Liver (tissue), 9 donors: ENCODE measurements around the gene SLC30A1. TPM values are rescaled to one million over a fixed set of nuclear protein-coding genes. Genes with fewer than 3 reads are reported as not detected.

Source experiments
- DNase-seq: peaks from one replicate; pipeline ENCODE4 v3.0.0-alpha.2; 2017; ENCODE audit warnings: low spot score
- H3K27ac ChIP-seq, 2 donors: one replicate each; pipeline ENCODE4 v1.7.0; 2013; ENCODE audit warnings: inconsistent platforms in 2 of 2, low read length in 2 of 2, control low read depth in 1 of 2, low read depth in 1 of 2, mild to moderate bottlenecking in 1 of 2
- H3K27me3 ChIP-seq, 4 donors: one replicate each; pipeline versions ENCODE4 v1.6.1 to v1.7.0; 2013; ENCODE audit warnings: low read length in 3 of 4, inconsistent platforms in 1 of 4, mild to moderate bottlenecking in 1 of 4, moderate library complexity in 1 of 4; ENCODE audit not compliant: control insufficient read depth in 4 of 4, insufficient read depth in 4 of 4
- H3K36me3 ChIP-seq, 4 donors: one replicate each; pipeline versions ENCODE4 v1.6.1 to v1.7.0; 2013; ENCODE audit warnings: low read length in 3 of 4, mild to moderate bottlenecking in 3 of 4, low read depth in 1 of 4, moderate library complexity in 1 of 4; ENCODE audit not compliant: control insufficient read depth in 4 of 4, insufficient read depth in 3 of 4
- H3K4me1 ChIP-seq, 4 donors: one replicate each; pipeline versions ENCODE4 v1.6.1 to v1.7.0; 2013; ENCODE audit warnings: low read length in 3 of 4, mild to moderate bottlenecking in 3 of 4, moderate library complexity in 1 of 4; ENCODE audit not compliant: control insufficient read depth in 4 of 4, insufficient read depth in 4 of 4
- H3K4me3 ChIP-seq, 3 donors: one replicate each; pipeline versions ENCODE4 v1.6.1 to v1.7.0; 2013; ENCODE audit warnings: low read length in 3 of 3, control low read depth in 1 of 3, low read depth in 1 of 3, mild to moderate bottlenecking in 1 of 3
- H3K9ac ChIP-seq, 2 donors: one replicate each; pipeline ENCODE4 v1.7.0; 2013; ENCODE audit warnings: low read length in 2 of 2, mild to moderate bottlenecking in 2 of 2, moderate library complexity in 2 of 2, control low read depth in 1 of 2, low read depth in 1 of 2
- H3K9me3 ChIP-seq, 4 donors: one replicate each; pipeline versions ENCODE4 v1.6.1 to v1.7.0; 2013; ENCODE audit warnings: low read length in 3 of 4; ENCODE audit not compliant: control insufficient read depth in 4 of 4
- EGR1 ChIP-seq, 2 donors: IDR thresholded peaks; 2 replicates each; pipeline ENCODE4 v1.6.1; 2016 to 2018; ENCODE audit warnings: antibody characterized with exemption in 2 of 2, low read depth in 2 of 2
- FOXA1 ChIP-seq: IDR thresholded peaks from 2 replicates; pipeline ENCODE4 v1.6.1; 2016; ENCODE audit warnings: antibody characterized with exemption
- FOXA2 ChIP-seq: IDR thresholded peaks from 2 replicates; pipeline ENCODE4 v1.6.1; 2016; ENCODE audit warnings: antibody characterized with exemption
- GABPA ChIP-seq, 2 donors: IDR thresholded peaks in 1 of 2; conservative IDR thresholded peaks in 1 of 2; 2 replicates each; pipeline ENCODE4 v1.6.1; 2016; ENCODE audit warnings: antibody characterized with exemption in 2 of 2, mild to moderate bottlenecking in 1 of 2, moderate library complexity in 1 of 2
- HNF4A ChIP-seq, 2 donors: conservative IDR thresholded peaks; 2 replicates each; pipeline ENCODE4 v1.6.1; 2016; ENCODE audit warnings: antibody characterized with exemption in 2 of 2, mild to moderate bottlenecking in 2 of 2
- HNF4G ChIP-seq: IDR thresholded peaks from 2 replicates; pipeline ENCODE4 v1.6.1; 2016; ENCODE audit warnings: antibody characterized with exemption
- JUND ChIP-seq, 2 donors: IDR thresholded peaks; 2 replicates each; pipeline ENCODE4 v1.6.1; 2016; ENCODE audit warnings: antibody characterized with exemption in 2 of 2
- NR2F2 ChIP-seq: IDR thresholded peaks from 2 replicates; pipeline ENCODE4 v1.6.1; 2016; ENCODE audit warnings: antibody characterized with exemption
- RAD21 ChIP-seq, 2 donors: IDR thresholded peaks; 2 replicates each; pipeline ENCODE4 v1.6.1; 2016; ENCODE audit warnings: antibody characterized with exemption in 2 of 2, mild to moderate bottlenecking in 2 of 2
- RXRA ChIP-seq, 2 donors: IDR thresholded peaks; 2 replicates each; pipeline ENCODE4 v1.6.1; 2017 to 2018; ENCODE audit warnings: antibody characterized with exemption in 2 of 2, mild to moderate bottlenecking in 1 of 2
- SP1 ChIP-seq: IDR thresholded peaks from 2 replicates; pipeline ENCODE4 v1.6.1; 2018; ENCODE audit warnings: antibody characterized with exemption, mild to moderate bottlenecking
- TAF1 ChIP-seq: conservative IDR thresholded peaks from 2 replicates; pipeline ENCODE4 v1.6.1; 2016; ENCODE audit warnings: antibody characterized with exemption, mild to moderate bottlenecking
- YY1 ChIP-seq: IDR thresholded peaks from 2 replicates; pipeline ENCODE4 v1.6.1; 2016; ENCODE audit warnings: antibody characterized with exemption, mild to moderate bottlenecking
- WGBS: extraction: QIAGEN DNeasy Blood & Tissue Kit; methylation state at CpG from one replicate; pipeline ENCODE4 v1.1.7; 2013; 5-methylcytosine and 5-hydroxymethylcytosine counted together
- polyA plus RNA-seq, 2 donors: library from polyadenylated mRNA; stranded (reverse) in 1 of 2; unstranded in 1 of 2; fragments of 200-250 nt in 1 of 2; fragments of >200 nt in 1 of 2; fragmentation: Nextera tagmentation in 1 of 2; extraction: Ambion mirVana in 1 of 2; gene quantifications; one replicate each; pipeline versions ENCODE4 v1.2.1 to v1.2.3, GENCODE V29; 2013 to 2015
- total RNA-seq, 2 donors: library from RNA; depleted of rRNA; stranded (reverse); fragments of >200 nt; gene quantifications; one replicate each; pipeline ENCODE4 v1.2.3, GENCODE V29; 2014
- TF ChIP-seq, protein P1 (sequence below): IDR thresholded peaks from 2 replicates; pipeline ENCODE4 v1.6.1; 2016; ENCODE audit warnings: antibody characterized with exemption, mild to moderate bottlenecking
- TF ChIP-seq, protein P2 (sequence below): fragments of 150-350 bp; IDR thresholded peaks from 2 replicates; pipeline ENCODE4 v1.5.1; 2017; ENCODE audit warnings: improper control_type of control experiment, low read depth, low read length; ENCODE audit not compliant: missing input control
- TF ChIP-seq, protein P3 (sequence below): IDR thresholded peaks from 2 replicates; pipeline ENCODE4 v1.6.1; 2016; ENCODE audit warnings: antibody characterized with exemption
- TF ChIP-seq, protein P4 (sequence below): IDR thresholded peaks from 2 replicates; pipeline ENCODE4 v1.6.1; 2016; ENCODE audit warnings: antibody characterized with exemption
- TF ChIP-seq, protein P5 (sequence below): IDR thresholded peaks from 2 replicates; pipeline ENCODE4 v1.6.1; 2016; ENCODE audit warnings: antibody characterized with exemption
- donor health status: healthy.
- donor health status: healthy.
- donor health status: healthy.
- donor health status: healthy.
- donor health status: healthy.

Gene SLC30A1
- total and polyA plus RNA-seq, 4 donors = 14.9 to 83.3 (median 39.4) TPM

DNA sequence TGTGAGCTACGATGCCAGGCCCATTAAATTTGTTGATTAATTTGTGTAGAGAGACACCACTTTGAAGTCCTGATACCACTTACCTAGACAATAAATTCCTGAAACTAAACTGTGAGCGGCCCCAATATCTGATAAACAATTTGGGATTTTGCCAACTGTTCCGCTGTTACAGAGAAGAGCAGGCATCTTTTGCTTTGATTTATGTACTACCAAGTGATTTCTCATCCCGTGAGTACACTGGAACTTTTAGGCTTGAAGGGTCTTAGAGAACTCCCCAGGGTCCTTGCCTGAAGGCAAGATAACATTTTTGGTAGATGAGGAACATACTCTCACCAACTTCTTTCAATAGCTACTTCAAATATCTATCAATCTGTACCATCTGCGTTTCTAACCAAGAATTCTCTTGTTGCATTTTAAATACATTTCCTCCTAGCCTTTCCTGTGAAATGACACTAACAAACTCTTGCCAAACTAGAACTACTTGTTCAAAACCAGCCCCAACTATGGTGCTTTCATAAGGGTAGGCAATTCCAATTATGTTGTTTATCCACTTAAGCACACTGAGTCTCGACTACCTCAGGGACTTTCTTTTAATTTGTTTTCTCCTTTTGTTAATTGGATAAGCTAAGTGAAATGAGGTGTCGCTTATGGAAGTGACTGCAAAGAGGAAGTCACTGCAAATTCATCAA is 23.2 kb upstream of the SLC30A1 start:
- DNase-seq = no peak
- TF ChIP-seq HNF4A (conservative IDR thresholded peaks at IDR 0.05) = no peak
- TF ChIP-seq, protein P1, sequence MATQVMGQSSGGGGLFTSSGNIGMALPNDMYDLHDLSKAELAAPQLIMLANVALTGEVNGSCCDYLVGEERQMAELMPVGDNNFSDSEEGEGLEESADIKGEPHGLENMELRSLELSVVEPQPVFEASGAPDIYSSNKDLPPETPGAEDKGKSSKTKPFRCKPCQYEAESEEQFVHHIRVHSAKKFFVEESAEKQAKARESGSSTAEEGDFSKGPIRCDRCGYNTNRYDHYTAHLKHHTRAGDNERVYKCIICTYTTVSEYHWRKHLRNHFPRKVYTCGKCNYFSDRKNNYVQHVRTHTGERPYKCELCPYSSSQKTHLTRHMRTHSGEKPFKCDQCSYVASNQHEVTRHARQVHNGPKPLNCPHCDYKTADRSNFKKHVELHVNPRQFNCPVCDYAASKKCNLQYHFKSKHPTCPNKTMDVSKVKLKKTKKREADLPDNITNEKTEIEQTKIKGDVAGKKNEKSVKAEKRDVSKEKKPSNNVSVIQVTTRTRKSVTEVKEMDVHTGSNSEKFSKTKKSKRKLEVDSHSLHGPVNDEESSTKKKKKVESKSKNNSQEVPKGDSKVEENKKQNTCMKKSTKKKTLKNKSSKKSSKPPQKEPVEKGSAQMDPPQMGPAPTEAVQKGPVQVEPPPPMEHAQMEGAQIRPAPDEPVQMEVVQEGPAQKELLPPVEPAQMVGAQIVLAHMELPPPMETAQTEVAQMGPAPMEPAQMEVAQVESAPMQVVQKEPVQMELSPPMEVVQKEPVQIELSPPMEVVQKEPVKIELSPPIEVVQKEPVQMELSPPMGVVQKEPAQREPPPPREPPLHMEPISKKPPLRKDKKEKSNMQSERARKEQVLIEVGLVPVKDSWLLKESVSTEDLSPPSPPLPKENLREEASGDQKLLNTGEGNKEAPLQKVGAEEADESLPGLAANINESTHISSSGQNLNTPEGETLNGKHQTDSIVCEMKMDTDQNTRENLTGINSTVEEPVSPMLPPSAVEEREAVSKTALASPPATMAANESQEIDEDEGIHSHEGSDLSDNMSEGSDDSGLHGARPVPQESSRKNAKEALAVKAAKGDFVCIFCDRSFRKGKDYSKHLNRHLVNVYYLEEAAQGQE = no peak
- TF ChIP-seq TAF1 = no peak
- no peak for TF ChIP-seq YY1
- no peak for TF ChIP-seq FOXA1
- TF ChIP-seq, protein P2, sequence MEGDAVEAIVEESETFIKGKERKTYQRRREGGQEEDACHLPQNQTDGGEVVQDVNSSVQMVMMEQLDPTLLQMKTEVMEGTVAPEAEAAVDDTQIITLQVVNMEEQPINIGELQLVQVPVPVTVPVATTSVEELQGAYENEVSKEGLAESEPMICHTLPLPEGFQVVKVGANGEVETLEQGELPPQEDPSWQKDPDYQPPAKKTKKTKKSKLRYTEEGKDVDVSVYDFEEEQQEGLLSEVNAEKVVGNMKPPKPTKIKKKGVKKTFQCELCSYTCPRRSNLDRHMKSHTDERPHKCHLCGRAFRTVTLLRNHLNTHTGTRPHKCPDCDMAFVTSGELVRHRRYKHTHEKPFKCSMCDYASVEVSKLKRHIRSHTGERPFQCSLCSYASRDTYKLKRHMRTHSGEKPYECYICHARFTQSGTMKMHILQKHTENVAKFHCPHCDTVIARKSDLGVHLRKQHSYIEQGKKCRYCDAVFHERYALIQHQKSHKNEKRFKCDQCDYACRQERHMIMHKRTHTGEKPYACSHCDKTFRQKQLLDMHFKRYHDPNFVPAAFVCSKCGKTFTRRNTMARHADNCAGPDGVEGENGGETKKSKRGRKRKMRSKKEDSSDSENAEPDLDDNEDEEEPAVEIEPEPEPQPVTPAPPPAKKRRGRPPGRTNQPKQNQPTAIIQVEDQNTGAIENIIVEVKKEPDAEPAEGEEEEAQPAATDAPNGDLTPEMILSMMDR = no peak
- no peak for TF ChIP-seq GABPA (IDR thresholded peaks at IDR 0.05 in 1 of 2, conservative IDR thresholded peaks at IDR 0.05 in 1 of 2)
- TF ChIP-seq, protein P3, sequence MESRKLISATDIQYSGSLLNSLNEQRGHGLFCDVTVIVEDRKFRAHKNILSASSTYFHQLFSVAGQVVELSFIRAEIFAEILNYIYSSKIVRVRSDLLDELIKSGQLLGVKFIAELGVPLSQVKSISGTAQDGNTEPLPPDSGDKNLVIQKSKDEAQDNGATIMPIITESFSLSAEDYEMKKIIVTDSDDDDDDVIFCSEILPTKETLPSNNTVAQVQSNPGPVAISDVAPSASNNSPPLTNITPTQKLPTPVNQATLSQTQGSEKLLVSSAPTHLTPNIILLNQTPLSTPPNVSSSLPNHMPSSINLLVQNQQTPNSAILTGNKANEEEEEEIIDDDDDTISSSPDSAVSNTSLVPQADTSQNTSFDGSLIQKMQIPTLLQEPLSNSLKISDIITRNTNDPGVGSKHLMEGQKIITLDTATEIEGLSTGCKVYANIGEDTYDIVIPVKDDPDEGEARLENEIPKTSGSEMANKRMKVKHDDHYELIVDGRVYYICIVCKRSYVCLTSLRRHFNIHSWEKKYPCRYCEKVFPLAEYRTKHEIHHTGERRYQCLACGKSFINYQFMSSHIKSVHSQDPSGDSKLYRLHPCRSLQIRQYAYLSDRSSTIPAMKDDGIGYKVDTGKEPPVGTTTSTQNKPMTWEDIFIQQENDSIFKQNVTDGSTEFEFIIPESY = no peak
- TF ChIP-seq RXRA (IDR thresholded peaks at IDR 0.05) = no peak
- no peak for TF ChIP-seq SP1
- no peak for TF ChIP-seq EGR1 (IDR thresholded peaks at IDR 0.05; ENCODE audit: low read depth in 2 of 2)
- TF ChIP-seq, protein P4, sequence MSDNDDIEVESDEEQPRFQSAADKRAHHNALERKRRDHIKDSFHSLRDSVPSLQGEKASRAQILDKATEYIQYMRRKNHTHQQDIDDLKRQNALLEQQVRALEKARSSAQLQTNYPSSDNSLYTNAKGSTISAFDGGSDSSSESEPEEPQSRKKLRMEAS = no peak
- TF ChIP-seq JUND (IDR thresholded peaks at IDR 0.05) = no peak
- no peak for TF ChIP-seq NR2F2
- TF ChIP-seq HNF4G = no peak
- TF ChIP-seq RAD21 (IDR thresholded peaks at IDR 0.05) = no peak
- Histone ChIP-seq H3K27ac (peak overlapping the region in 1 of 2 donors; percentile 3), H3K9me3 (no peaks in the 10 kb centered on the region), H3K9ac (no peak overlapping the region), H3K36me3 (no peaks in the 10 kb centered on the region), H3K27me3 (no peaks in the 10 kb centered on the region), H3K4me3 (no peak overlapping the region), H3K4me1 (peaks cover 4 to 27% (median 6%) of the 10 kb centered on the region in 4 donors)
- 52% methylated on average over 7 of the region's 7 CpGs for WGBS

DNA sequence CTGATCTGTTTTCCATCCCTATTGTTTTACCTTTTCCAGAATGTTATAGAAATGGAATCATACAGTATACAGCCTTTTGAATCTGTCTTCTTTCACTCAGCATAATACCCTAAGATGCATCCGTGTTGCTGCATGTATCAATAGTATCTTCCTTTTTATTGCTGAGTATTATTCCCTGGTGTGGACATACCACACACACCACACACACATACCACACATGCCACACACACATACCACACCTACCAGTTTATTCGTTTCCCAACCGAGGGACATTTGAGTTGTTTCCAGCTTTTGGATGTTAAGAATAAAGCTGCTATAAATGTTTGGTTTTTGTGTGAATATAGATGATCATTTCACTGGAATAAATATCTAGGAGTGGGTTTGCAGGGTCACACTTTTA is 22.2 kb upstream of the SLC30A1 start:
- 83% methylated on average over 3 of the region's 3 CpGs for WGBS
- Histone ChIP-seq H3K36me3 (no peaks in the 10 kb centered on the region), H3K27me3 (no peaks in the 10 kb centered on the region), H3K4me1 (peaks cover 6 to 34% (median 13%) of the 10 kb centered on the region in 4 donors), H3K9me3 (no peaks in the 10 kb centered on the region), H3K27ac (no peak overlapping the region), H3K4me3 (no peak overlapping the region), H3K9ac (no peak overlapping the region)
- no peak for DNase-seq
- TF ChIP-seq, protein P4 = no peak
- TF ChIP-seq, protein P5, sequence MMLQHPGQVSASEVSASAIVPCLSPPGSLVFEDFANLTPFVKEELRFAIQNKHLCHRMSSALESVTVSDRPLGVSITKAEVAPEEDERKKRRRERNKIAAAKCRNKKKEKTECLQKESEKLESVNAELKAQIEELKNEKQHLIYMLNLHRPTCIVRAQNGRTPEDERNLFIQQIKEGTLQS = no peak
- TF ChIP-seq, protein P3 = no peak
- no peak for TF ChIP-seq GABPA (IDR thresholded peaks at IDR 0.05 in 1 of 2, conservative IDR thresholded peaks at IDR 0.05 in 1 of 2)
- no peak for TF ChIP-seq YY1
- TF ChIP-seq SP1 = no peak
- no peak for TF ChIP-seq NR2F2
- TF ChIP-seq TAF1 = no peak
- TF ChIP-seq FOXA1 = no peak
- no peak for TF ChIP-seq RXRA (IDR thresholded peaks at IDR 0.05)
- TF ChIP-seq FOXA2 = no peak
- no peak for TF ChIP-seq HNF4A (conservative IDR thresholded peaks at IDR 0.05)
- TF ChIP-seq HNF4G = no peak
